Neural crest cell (in vitro differentiated cells): ENCODE data around the gene CKLF. TPM values are rescaled to one million over a fixed set of nuclear protein-coding genes. Genes with fewer than 3 reads are reported as not detected.

Experiments
- DNase-seq: peaks from one replicate; pipeline ENCODE4 v3.0.0; 2021; ENCODE audit warnings: low read depth, mixed read lengths, low spot score
- H3K27ac Mint-ChIP-seq: one replicate; pipeline ENCODE4 v1.8.0; 2021; ENCODE audit warnings: mild to moderate bottlenecking, mixed read lengths; ENCODE audit not compliant: unreplicated experiment
- H3K27me3 Mint-ChIP-seq: 2 replicates; pipeline ENCODE4 v1.8.0; 2021; ENCODE audit warnings: low read depth, mild to moderate bottlenecking, mixed read lengths
- H3K36me3 Mint-ChIP-seq: 2 replicates; pipeline ENCODE4 v1.8.0; 2021; ENCODE audit warnings: low read depth, mild to moderate bottlenecking, mixed read lengths
- H3K4me1 Mint-ChIP-seq: 2 replicates; pipeline ENCODE4 v1.8.0; 2021; ENCODE audit warnings: mixed read lengths
- H3K4me3 Mint-ChIP-seq: one replicate; pipeline ENCODE4 v1.8.0; 2021; ENCODE audit warnings: mild to moderate bottlenecking, mixed read lengths
- H3K9me3 Mint-ChIP-seq: 2 replicates; pipeline ENCODE4 v1.8.0; 2021; ENCODE audit warnings: mixed read lengths
- CTCF ChIP-seq: fragments of 200-600 bp; sonication (generic); conservative IDR thresholded peaks from 2 replicates; pipeline ENCODE4 v1.5.0; 2021; ENCODE audit warnings: antibody characterized with exemption, mild to moderate bottlenecking
- total RNA-seq: library from RNA; stranded (reverse); gene quantifications from 2 replicates; pipeline ENCODE4 v1.2.1, GENCODE V29; 2021

Gene CKLF
- total RNA-seq, 1 donor from 2014 or later: 51.2 TPM

GRCh38 chr16:66528294-66528693, 24.1 kb upstream of the CKLF start:
- Mint-ChIP-seq H3K27ac (no peak overlapping the region), H3K4me1 (no peaks in the 10 kb centered on the region), H3K27me3 (no peaks in the 10 kb centered on the region), H3K4me3 (no peak overlapping the region), H3K9me3 (no peaks in the 10 kb centered on the region), H3K36me3 (peaks cover 6% of the 10 kb centered on the region)
- DNase-seq: no peak
- no peak for TF ChIP-seq CTCF

DNA sequence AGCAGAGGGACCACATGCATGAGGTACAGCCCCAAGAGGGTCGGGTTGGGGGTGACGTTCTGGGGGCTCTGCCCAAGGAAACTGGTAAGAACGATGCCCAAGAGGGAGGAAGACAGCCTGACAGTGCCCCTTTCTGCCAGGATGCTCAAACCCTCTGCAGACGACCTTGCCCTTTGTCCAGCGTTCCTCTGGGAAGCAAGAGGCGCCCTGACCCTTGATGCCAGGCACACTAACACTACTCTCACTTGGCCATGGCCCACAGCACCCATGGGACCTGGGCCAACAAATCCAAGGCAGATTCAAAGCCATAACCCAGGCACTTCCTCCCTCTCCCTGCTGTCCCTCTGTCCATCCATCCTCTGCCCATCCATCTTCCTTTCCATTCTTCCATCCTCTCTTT, 22.9 kb upstream of the CKLF start:
- Mint-ChIP-seq H3K4me3 (no peak overlapping the region), H3K4me1 (no peaks in the 10 kb centered on the region), H3K36me3 (peaks cover 6% of the 10 kb centered on the region), H3K27me3 (no peaks in the 10 kb centered on the region), H3K27ac (no peak overlapping the region), H3K9me3 (no peaks in the 10 kb centered on the region)
- DNase-seq: no peak
- no peak for TF ChIP-seq CTCF

DNA sequence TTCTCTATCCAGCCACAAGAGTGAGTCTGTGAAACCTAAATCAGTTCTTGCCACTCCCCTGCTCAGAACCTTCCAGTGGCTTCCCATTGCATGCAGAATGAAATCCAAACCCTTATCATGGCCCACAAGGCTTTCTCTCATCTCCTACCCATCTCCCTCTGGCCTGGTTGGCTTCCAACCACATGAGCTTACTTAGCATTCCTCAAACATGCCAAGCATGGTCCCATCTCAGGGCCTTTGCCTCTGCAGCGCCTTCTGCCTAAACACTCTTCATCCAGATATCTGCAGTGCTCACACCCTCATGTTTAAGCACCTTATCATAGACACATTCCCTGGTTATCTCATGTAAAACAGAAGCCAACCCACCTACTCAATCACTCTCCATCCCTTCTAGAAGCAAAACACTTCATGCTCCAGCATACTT, 18.0 kb upstream of the CKLF start:
- H3K36me3 Mint-ChIP-seq: peaks cover 9% of the 10 kb centered on the region
- H3K4me3 Mint-ChIP-seq: no peak overlapping the region
- no peaks in the 10 kb centered on the region for H3K9me3 Mint-ChIP-seq
- H3K4me1 Mint-ChIP-seq: no peaks in the 10 kb centered on the region
- no peak for TF ChIP-seq CTCF
- H3K27me3 Mint-ChIP-seq: no peaks in the 10 kb centered on the region
- no peak for DNase-seq
- H3K27ac Mint-ChIP-seq: no peak overlapping the region

GRCh38 chr16:66536525-66536924, 15.9 kb upstream of the CKLF start:
- Mint-ChIP-seq H3K4me1 (no peaks in the 10 kb centered on the region), H3K9me3 (no peaks in the 10 kb centered on the region), H3K27ac (no peak overlapping the region), H3K36me3 (peaks cover 9% of the 10 kb centered on the region), H3K4me3 (no peak overlapping the region), H3K27me3 (no peaks in the 10 kb centered on the region)
- DNase-seq: no peak
- TF ChIP-seq CTCF: no peak

DNA sequence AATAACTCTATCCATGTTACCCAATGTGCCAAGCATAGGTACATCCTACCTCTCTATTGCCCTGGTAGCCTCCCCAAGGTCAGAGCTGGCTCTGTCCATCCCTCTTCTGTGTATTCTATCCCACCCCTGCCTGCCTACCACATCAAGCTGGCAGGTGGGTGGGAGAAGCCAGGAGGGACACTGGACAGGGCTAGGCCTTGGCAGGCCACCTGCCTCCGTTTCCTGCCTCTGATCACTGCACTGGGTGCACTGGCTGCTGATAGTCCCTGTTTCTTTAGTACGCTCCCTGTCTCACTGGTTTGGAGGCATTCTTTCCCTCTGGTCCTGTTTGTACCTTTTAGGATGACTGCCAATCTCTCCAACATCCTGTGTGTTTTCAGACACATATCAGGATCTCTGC, 15.1 kb upstream of the CKLF start:
- Mint-ChIP-seq H3K27ac (no peak overlapping the region), H3K9me3 (no peaks in the 10 kb centered on the region), H3K36me3 (peaks cover 9% of the 10 kb centered on the region), H3K4me3 (no peak overlapping the region), H3K27me3 (no peaks in the 10 kb centered on the region), H3K4me1 (no peaks in the 10 kb centered on the region)
- DNase-seq: no peak
- TF ChIP-seq CTCF: no peak

GRCh38 chr16:66538910-66539309, 13.5 kb upstream of the CKLF start:
- Mint-ChIP-seq H3K9me3 (no peaks in the 10 kb centered on the region), H3K27ac (no peak overlapping the region), H3K4me1 (no peaks in the 10 kb centered on the region), H3K4me3 (no peak overlapping the region), H3K36me3 (peaks cover 9% of the 10 kb centered on the region), H3K27me3 (no peaks in the 10 kb centered on the region)
- no peak for DNase-seq
- TF ChIP-seq CTCF: no peak
